ENCODE measurements around the gene COL25A1.

COL25A1 gene

DNA sequence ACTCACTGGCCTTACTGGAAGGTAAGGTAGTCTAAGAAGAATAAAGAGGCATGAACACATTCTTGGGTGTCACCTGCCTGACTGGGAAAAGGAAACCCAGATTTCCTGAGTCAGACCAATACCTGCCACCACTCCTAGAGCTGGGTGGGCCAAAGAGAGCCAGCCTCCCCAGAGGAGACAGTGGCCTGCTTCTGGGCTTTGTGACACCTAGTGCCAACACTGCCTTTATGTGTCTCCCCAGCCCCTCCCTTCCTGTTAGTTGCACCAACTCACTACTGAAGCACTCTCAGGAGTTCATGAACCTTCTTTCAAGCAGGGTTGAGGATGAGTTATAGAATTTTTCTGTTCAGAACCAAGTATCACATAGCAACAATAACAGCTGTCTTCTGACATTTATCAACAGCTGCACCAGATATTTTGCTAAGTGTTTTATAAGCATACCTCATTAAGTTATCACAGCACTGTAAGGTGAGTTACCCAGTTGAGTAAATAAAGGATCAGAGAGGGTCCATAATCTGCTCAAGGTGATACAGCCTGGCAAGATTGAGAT, 462.0 kb downstream of the COL25A1 start:
- DNase-seq, result no peak

DNA sequence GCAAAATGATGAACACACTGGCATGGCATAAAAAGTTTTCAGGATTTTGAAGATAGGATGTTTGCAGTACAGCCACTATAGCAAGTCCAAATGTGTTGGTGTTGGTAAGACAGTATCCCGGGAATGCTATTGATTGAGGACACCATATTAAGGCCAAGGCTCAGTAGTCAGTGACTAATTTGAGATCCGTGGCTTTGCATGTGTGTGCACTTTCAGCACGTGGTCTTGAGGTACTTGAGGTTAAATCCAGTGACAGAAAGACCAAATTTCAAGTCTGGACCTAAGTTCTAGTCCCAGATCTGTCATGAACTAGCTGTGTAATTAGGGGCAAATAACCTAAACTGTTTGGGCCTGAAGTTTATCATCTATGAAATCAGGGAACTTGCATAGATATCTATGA, 463.1 kb downstream of the COL25A1 start:
- no peak for DNase-seq

DNA sequence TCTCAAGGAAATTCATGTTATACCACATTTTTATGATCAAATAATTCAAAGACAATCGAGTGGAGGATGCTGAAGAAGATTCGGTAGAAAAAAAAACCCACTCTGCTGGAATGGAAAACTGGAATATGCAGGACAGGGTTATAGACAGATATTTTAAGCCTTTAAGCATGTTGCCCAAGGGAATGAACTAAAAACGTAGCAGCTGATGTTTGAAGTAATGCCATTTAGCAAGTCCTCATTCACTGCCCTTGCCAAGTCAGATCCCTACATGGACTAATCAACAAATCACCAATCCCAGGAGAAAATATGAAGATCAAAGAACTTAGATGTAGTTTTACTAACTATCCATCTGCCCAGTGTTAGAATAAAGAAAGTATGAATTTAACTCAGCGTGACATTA, 464.0 kb downstream of the COL25A1 start:
- DNase-seq, result no peak

DNA sequence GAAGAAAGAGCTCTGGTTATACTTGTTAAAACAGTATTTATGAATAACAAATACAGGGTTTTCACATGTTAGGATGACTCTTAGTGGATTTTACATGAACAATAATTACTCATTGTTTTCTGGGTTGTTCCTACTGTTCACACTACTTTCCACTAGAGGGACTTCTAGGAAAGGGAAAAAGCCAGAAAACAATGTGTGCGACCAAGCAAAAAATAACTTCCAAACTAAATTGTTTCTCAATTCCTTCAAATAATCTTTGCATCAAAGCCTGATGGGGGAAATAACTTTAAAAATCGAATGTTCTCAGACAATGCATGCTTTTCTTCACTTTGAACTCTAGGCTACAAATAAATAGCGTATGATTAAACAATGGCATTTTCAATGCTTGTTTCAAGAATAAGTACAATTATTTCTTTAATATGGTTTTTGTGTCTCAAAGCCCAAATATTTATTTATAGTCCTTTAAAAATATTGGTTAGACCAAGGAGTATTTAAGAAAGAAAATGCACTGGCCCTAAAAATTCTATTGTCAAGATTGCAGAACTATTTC, 467.5 kb downstream of the COL25A1 start:
- peak; percentile 29 to 63 (median 55) for DNase-seq

DNA sequence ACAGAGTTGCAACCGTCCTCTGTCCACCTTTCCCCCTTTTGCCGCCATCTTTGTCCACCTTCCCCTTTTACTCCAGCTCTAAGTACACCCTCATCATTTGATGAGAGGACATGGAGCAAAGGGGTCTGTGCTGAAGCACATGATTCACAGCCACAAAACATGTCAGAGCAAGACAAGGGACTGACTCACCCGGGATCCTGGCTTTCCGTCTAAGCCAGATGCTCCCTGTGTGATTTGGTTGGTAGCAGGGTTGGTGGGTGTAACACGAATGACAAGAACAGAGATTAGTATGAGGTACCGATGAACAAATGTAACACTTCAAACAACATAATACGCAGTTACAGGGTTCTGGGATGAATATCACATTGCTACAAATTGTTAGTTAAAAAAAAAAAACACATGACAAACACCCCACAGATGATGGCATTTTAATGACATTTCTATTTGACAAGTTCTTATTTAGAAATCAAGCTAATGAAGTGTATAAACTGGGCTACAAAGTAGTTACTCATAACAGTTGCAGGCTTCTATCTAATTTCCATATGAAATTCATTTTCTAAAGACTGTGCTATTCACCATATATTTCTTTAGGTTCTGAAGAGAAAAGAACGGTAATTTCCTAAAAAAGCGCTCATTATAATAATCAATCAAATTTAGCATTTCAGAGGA, 468.2 kb downstream of the COL25A1 start:
- DNase-seq, result no peak

DNA sequence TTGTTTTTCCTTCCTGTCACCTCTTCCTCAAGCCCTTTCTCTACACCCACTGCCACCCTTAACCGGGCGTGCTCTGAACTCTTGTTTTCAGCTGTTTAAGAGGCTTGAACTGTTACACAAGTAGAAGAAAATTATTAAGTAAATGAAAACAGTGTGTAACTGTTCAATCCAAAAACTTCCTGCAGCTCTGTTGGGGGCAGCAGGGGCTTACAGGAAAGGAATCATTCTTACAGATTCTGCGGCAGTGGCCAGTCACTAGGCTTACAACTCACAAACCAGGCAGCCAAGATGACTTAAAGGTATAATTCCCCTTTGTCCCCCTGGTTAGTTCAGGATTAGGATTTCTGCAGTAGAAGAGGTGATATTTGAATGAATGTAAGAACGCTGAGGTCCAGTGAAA, 469.4 kb downstream of the COL25A1 start:
- no peak for DNase-seq

DNA sequence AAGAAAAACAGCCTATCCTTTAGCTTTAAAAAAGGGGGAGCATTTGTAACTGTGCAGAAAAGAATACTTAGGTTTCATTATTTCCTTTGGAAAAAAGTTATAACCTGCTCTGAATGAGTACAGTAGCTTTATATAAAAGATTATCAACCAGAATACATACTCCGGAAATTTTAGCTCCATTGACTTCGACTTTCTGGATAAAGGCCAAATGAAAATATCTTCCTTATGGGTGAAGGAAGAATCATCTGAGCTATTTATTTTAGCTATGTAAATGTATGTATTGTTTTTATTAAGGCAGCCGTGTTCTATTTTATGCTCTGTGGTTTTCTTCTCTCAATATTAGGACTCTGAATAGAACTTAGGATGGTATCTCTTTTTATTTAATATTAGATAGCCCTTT, 470.6 kb downstream of the COL25A1 start:
- no peak for DNase-seq

DNA sequence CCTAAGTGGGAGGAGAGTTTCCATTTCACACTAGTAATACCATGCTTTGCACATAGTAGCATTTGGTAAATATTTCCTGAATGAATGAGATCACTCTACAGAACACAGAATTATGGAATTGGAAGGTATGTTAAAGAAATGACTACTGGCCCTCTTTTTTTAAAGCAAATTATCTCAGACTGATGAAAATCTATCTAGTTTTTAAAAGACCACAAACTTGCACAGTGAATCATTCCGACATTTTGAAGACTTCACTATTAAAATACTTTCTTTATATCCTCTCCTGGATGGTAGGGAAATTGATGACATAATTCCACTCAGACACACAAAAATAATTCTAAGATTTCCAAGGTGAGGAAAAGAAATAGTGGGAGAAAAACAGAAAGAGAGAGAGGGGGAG, 471.2 kb downstream of the COL25A1 start:
- DNase-seq, result no peak

DNA sequence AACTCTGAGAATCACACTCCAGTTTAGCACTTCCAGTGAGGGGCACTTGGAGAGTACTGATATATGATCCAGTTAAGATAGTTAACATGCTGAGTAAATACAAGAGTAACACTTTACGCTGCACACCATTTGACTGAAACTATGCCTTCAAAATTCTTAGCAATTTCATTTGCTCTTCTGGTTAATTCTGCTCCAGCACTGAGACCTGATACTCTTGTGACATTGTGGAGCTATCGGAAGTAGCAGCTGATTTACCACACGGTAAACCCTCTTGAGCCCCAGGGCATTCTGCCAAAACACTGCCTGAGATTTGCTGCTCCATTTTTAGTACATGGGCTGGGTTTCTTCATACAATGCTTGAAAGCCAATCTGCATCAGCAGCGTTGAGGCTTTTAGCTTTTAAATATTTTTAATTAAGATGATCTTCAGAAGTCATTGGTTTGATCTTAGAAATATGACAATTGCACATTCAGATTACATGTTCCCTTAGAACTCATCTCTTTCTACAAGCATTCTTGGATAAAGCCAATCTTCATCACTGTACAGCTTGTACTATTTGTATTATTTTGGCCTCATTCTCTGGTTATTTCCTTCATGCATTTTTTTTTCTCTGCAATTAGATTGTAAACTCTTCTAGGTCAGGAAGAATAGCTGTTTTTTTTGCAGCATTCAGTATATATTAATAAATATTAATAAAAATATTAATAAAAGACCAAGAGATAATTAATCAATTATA, 471.8 kb downstream of the COL25A1 start:
- no peak for DNase-seq

DNA sequence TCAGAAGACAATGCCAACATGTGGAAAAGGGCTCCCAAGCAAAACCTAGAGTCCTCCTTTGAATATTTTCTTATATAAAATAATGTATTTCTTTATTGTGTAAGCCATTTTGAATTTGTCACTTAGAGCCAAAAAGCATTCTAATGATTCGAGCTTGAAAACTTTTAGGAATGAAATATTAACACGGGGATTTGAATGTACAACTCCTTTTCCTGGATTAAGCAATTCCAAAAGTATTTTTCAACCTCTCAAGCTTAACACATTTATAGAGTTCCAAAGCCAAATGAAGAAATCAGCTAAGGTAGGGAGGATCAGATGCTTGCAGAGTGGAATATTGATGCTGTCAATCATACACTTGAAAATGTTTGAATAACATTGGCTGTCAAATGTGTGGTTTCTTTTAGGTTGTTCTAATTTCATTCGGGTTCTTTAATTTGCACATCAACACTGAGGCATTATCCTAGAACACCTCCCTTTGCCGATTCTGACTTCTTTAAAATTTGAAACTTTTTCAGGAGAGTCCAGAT, 472.4 kb downstream of the COL25A1 start:
- no peak for DNase-seq

DNA sequence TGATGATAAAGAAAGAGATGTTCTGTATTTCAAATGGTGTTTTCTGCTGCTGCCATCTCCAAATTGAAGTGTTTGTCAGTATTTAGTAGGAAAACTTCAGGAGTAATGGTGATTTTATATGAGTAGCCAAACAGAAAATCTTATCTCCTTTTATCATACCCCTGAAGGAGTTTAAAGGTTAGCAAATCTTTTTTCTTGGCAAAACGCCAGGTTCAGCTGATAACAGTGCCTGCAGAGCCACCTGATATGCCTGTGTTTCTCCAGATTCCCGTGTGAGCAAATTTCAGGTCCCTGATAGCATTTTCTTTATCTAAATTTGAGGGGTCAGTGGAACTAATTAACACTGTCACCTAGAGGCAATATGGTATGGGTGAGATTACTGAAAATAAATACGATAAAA, 473.8 kb downstream of the COL25A1 start:
- DNase-seq, result no peak

DNA sequence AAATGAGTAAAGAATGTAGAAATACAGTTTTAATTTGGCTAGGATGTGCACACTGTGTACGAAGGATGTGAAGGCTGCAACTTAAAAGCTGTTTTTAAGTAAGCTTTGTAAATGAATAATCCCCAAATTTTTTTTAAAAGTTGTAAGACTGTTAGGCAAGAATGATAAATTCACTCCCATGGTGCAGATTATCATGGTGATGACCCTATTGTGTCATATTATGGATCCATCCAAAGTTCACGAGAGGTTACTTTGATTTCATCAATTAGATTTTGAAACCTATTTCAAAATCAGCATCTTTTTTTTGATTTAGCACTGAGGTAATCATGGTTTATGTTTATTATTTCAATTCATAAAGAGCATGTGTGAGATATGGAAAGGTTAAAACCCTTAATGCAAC, 476.7 kb downstream of the COL25A1 start:
- DNase-seq, result no peak

DNA sequence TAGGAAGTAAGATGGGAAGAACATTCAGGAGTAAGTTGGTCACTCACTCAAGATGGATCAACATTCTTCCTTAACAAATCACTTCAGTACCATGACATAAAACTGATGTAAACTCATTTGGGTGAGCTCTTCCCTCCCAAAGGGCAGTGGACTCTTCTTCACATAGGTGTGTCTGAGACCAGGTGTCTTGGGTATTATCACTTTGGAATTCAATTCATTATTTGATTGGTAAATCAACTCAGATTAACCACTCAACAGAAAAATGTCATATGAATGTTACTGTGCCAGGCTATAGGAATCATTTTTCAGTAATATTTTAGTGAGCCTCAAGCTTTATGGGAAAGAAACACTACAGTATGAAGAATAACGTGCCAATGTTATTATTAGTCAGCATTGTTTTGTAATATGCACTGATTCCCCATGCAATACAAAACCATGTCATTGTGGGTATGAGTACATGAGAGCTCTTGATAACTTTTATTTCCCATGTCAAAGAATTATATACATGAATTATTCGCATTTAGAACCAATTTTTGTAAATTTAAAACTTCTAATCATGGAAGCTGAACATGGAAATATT, 481.0 kb downstream of the COL25A1 start:
- DNase-seq, result no peak

DNA sequence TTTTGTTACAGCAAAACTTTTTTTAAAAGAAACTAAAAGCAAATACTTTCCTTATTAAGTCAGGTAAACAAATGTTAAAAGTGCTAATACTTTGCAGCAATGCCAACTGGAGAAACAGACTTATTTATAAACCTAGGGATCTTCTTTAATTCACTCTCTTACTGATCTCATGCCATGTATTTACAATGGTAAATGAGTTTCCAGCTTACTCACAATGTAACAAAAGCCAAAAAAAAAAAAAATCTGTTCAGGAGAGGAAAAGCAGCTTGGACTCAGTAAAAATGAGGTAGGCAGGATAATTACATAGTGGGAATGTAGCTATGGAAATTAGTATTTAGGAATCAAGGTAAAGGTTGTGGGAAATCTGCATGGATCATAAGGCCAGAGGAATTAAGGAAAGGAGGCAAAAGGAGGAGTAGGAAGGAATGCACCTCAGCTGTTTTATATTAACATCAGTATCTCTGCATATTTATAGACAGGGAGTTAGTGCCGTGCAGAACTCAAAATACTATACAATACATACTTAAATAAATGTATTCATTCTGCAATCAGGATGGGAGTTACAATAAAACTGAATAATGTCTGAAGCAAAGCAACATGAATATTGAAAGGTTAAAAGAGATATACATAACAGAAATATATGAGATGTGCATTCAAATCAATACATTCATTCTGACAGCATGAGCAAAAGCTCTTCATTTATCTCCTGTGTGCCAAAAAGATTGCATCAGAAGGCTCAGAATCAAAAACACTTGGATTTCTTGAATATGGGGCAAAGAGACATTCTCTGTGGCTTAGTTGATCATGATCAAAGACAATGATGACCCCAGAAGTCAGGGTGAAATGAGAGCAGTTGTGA, 481.7 kb downstream of the COL25A1 start:
- DNase-seq, result no peak

DNA sequence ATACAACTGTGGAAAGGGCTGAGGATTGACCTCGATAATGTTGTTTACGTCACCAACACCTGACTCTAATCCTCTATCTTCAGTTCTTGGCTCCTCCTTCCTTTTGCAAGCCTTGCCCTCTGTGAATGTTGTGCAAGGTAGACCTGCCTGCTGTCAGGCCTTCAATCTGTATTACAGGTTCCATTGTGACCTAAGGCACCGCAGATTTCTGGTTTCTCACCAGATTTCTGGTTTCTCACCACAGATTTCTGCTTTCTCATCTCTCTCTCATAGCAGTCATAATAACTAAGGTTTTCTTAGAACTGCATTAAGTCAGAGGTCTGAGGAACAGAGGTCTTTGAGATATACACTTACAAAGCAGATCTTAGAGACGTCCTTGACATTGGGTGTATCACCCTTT, 488.1 kb downstream of the COL25A1 start:
- no peak for DNase-seq

DNA sequence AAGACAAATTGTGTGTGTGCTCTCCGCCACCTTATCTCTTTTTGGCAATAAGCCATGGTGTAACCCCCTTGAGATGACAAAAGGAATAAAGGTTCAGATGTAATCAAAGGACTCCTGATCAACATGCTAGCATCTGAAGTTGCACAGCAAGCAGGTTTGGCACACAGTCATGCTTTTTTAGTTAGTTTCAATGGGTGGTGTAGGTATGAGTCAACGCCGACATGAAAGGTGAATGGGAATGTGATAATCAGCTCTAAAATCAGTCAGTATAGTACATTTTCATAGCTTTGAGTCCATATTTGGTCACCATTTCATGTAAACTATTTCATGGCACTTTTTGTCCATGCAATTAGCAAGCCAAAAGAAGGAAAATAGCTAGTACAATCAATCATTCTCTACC, 489.2 kb downstream of the COL25A1 start:
- no peak for DNase-seq

DNA sequence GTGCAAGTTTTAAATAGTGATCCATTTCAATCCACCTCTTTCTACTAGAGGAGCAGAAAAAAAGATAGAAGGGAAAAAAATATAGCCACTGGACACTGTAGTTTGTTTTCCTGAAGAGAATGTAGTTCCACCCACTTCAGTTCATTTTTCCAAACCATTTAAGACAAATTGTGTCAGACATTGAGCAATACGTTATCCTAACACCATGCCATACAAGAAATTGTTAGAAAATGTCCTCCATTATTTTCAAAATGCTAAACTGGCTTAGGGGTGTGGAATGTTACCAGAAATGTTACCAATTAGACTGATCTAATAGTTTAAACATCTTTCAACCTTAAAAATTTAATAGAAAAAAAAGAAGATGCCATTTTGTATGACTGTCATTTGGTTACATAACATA, 491.0 kb downstream of the COL25A1 start:
- DNase-seq, result no peak

DNA sequence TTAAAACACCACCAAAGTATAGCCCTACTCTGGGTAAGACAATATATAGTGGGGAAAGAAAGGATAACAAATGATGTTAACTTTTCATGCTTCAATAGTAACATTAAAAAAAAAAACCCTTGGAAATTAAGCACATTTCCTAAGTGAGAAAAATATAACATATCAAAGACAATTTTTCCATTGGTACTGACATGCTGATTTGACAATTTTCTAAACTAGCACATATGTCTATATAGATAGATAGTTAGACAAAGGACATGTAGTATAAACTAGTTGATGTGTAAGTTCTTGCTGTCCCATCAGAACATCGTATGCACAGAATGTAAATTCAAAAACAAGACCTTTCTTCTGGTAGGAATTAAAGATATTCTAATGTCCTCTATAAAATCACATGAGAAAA, 492.4 kb downstream of the COL25A1 start:
- no peak for DNase-seq

DNA sequence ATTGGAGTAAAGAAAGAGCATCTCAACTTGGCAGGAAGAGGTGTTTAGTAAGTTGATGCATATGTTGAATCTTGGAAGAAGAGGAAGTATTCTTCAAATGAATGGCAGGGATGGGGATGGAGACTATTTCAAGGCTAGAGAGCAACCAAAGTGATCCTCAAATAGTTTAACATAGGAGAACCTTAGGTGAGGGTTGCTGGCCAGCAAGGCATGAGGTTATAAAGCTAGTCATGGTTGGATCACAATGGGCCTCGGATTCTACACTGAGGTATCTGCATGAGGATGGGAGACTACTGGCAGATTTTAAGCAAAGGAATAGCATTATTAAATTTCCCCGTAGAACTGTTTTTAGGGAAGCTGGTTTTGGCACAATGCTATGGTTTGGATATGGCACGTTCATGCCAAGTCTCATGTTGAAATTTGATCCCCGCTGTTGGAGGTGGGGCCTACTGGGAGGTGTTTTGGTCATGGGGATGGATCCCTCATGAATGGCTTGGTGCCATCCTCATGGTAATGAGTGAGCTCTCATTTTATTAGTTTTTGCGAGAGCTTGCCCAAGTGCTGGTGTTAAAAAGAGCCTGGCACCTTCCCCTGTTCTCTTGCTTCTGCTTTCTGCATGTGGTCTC, 497.7 kb downstream of the COL25A1 start:
- DNase-seq, result no peak

DNA sequence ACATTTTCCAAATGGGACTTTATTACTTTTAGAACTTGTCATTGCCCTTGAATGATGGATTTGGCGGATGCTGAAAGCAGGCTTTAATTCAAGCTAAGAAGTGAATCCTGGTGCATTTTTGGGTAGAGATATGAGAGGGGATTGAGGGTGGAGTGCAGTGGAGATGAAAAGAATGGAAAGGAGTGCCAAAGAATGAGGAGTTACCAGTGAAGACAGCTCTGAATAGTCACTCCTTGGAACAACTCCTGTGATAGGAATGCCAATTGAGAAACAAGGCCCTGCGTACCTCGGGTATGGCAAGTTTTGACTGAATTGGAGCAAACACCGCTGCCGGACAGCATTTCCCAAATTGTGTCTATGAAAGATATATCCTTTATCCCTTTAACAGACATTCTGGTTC, 503.2 kb downstream of the COL25A1 start:
- no peak for DNase-seq

DNA sequence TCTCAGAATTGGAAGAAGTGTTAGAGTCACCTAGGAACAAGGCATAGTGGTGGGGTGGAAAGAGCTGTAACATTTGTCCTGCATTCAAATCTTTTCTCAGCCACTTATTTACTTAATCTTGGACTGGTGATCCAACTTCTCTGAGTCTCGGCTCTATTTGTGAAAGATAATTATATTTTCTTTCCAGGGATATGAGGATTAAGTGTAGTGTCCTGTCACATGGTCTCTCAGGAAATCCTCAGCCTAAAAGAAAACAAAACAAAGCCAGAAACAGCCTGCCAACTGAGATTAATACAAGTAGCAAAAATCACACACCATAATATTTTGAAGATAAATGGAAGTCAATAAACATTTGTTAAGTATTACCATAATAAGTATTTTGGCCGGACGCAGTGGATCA, 506.3 kb downstream of the COL25A1 start:
- no peak for DNase-seq

DNA sequence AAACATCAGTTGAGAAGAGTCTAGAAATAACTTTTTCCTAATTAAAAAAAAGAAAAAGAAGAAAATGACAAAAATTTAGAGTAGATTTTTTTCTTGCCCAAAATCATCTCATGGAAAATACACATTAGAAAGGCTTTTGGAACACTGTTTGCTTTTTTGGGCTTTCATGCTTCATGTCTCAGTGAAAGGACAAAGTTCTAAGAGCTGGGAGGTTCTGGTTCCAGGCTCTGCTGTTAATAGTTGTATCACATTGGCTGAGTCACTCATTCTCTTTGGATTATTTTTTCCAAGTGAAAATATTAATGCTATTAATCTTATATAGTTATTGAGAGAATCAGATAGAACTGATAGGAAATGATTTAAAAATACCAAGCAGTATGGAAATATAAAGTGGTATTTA, 506.7 kb downstream of the COL25A1 start:
- no peak for DNase-seq

Data from suppressor macrophage treated with lipopolysaccharide for 1 hour (primary cell).